Kidney (tissue), 14 donors: ENCODE data around the gene GATC. TPM values are rescaled to one million over a fixed set of nuclear protein-coding genes. Genes with fewer than 3 reads are reported as not detected.

Experiments
- DNase-seq, 5 donors: peaks; one replicate each; pipeline ENCODE4 v3.0.0-alpha.2; 2013 to 2020
- FAIRE-seq: peaks from 2 replicates; lab custom pipeline; 2012; peaks lifted over from hg19 to GRCh38; lab: Jason Lieb, UNC
- H3K27ac ChIP-seq, 2 donors: one replicate each; pipeline ENCODE4 v1.7.0; 2013; ENCODE audit warnings: low read depth in 2 of 2, low read length in 2 of 2, inconsistent platforms in 1 of 2
- H3K27me3 ChIP-seq: one replicate; pipeline ENCODE4 v1.7.1; 2013; ENCODE audit warnings: low read length, inconsistent platforms; ENCODE audit not compliant: control insufficient read depth, insufficient read depth
- H3K36me3 ChIP-seq, 3 donors: one replicate each; pipeline versions ENCODE4 v1.7.0 to v1.7.1; 2013; ENCODE audit warnings: low read length in 3 of 3, control low read depth in 1 of 3, inconsistent platforms in 1 of 3; ENCODE audit not compliant: insufficient read depth in 3 of 3, control insufficient read depth in 2 of 3
- H3K4me1 ChIP-seq, 3 donors: one replicate each; pipeline versions ENCODE4 v1.7.0 to v1.7.1; 2013; ENCODE audit warnings: low read length in 3 of 3, inconsistent platforms in 1 of 3, low read depth in 1 of 3; ENCODE audit not compliant: control insufficient read depth in 2 of 3, insufficient read depth in 2 of 3
- H3K4me3 ChIP-seq, 3 donors: one replicate each; pipeline versions ENCODE4 v1.7.0 to v1.8.1; 2013; ENCODE audit warnings: low read length in 3 of 3, control low read depth in 1 of 3, inconsistent platforms in 1 of 3
- H3K9ac ChIP-seq, 3 donors: one replicate each; pipeline versions ENCODE4 v1.7.0 to v1.7.1; 2013; ENCODE audit warnings: low read length in 3 of 3, control low read depth in 1 of 3, inconsistent platforms in 1 of 3
- H3K9me3 ChIP-seq, 3 donors: one replicate each; pipeline versions ENCODE4 v1.7.0 to v1.7.1; 2013; ENCODE audit warnings: low read length in 3 of 3, control low read depth in 1 of 3, inconsistent platforms in 1 of 3; ENCODE audit not compliant: control insufficient read depth in 2 of 3, insufficient read depth in 1 of 3
- intact Hi-C: fragments of 100-400 bp; cut with DNase I; formaldehyde crosslinking; loops from one replicate; pipeline ENCODE4 v1.11.1; 2022
- polyA plus RNA-seq: library from polyadenylated mRNA; stranded (reverse); fragments of 350-450 nt; fragmentation: Illumina TruSeq; extraction: RNeasy Lipid Tissue Mini Kit (QIAGEN cat#74804); gene quantifications from one replicate; pipeline ENCODE4 v1.2.3, GENCODE V29; 2014; ENCODE audit warnings: low read depth, low replicate concordance; ENCODE audit not compliant: insufficient read depth
- total RNA-seq: library from RNA; stranded (reverse); fragmentation: NEBNext Ultra II Directional; extraction: Animal tissue kit (Norgen Biotek cat#: 25700); gene quantifications from one replicate; pipeline ENCODE4 v1.2.1, GENCODE V29; 2021
- TF ChIP-seq, protein P1 (sequence below): IDR thresholded peaks from 3 replicates; pipeline ENCODE4 v1.5.1; 2012; ENCODE audit warnings: mild to moderate bottlenecking, moderate library complexity, borderline replicate concordance; ENCODE audit not compliant: insufficient read depth; ENCODE audit errors: extremely low read depth
- donor health status: control.
- donor health status: control.
- donor health status: control.
- donor health status: control.
- donor health status: control.
- donor health status: DM: yes; HTN: yes; CAD: no.
- donor health status: Normal renal cell carcinoma (clear cell type).

The GATC gene
- total and polyA plus RNA-seq, 2 donors from 2014 or later = 13.7 to 39.4 TPM

DNA sequence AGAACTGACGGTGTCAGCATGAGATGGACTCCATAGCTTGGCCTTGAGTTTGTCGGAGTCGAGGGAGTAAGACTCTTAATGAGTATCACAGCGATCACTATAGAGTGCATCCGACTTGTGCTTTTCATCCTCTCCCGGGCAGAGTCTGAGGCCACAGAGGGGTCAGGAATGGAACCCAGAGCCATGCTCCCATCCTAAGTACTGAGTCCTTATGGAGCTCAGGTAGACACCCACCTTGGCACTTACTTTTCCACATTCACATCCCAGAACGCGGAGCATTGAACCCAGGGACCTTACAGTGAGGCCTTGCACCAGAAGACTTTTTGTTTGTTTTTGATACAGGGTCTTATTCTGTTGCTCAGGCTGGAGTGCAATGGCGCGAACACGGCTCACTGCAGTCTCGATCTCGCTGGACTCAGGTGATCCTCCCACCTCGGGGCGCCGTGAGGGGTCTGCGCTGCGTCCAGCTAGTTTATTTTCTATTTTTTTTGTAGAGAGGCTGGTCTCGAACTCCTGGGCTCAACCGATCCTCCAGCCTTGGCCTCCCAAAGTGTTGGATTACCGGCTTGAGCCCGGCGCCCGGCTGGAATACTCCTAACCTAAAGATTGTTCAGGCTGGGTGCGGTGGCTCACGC lies 24.0 kb downstream of the GATC start:
- FAIRE-seq = no peak
- Histone ChIP-seq H3K9me3 (no peaks in the 10 kb centered on the region), H3K9ac (peak overlapping the region; percentile 26 to 77 (median 70)), H3K27me3 (no peaks in the 10 kb centered on the region), H3K27ac (peak overlapping the region in 1 of 2 donors; percentile 6), H3K4me1 (peaks cover 0 to 5% (median 0%) of the 10 kb centered on the region in 3 donors), H3K4me3 (peak overlapping the region; percentile 50 to 69 (median 54)), H3K36me3 (peaks cover 0 to 4% (median 4%) of the 10 kb centered on the region in 3 donors)
- DNase-seq = peak in 3 of 5 donors; percentile 42 to 59 (median 43)
- intact Hi-C loops = no loop called here
- TF ChIP-seq, protein P1, sequence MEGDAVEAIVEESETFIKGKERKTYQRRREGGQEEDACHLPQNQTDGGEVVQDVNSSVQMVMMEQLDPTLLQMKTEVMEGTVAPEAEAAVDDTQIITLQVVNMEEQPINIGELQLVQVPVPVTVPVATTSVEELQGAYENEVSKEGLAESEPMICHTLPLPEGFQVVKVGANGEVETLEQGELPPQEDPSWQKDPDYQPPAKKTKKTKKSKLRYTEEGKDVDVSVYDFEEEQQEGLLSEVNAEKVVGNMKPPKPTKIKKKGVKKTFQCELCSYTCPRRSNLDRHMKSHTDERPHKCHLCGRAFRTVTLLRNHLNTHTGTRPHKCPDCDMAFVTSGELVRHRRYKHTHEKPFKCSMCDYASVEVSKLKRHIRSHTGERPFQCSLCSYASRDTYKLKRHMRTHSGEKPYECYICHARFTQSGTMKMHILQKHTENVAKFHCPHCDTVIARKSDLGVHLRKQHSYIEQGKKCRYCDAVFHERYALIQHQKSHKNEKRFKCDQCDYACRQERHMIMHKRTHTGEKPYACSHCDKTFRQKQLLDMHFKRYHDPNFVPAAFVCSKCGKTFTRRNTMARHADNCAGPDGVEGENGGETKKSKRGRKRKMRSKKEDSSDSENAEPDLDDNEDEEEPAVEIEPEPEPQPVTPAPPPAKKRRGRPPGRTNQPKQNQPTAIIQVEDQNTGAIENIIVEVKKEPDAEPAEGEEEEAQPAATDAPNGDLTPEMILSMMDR = no peak

DNA sequence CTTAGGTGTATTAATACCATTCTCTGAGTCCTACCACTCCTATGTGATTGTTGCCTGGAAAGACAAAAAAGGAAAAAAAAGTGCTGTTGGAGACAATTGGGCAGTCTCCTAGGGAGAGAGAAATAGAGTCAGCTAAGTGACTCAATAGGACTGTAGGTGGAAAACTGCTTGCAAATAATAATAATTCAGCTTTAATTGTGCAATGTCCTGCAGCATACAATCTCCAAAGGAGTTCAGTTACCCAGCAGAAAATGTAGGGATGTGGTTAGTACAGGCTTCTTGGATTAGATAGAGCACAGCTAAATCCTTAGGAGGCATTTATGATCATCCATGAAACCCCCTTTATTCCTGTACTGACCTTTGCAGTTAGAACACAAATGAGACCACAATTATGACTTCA lies 26.3 kb downstream of the GATC start:
- Histone ChIP-seq H3K4me1 (peaks cover 0 to 5% (median 0%) of the 10 kb centered on the region in 3 donors), H3K27me3 (no peaks in the 10 kb centered on the region), H3K9me3 (no peaks in the 10 kb centered on the region), H3K9ac (no peak overlapping the region), H3K4me3 (no peak overlapping the region), H3K36me3 (no peaks in the 10 kb centered on the region), H3K27ac (no peak overlapping the region)
- DNase-seq (no peak), FAIRE-seq (no peak)
- intact Hi-C loops = no loop called here
- TF ChIP-seq, protein P1 = no peak

DNA sequence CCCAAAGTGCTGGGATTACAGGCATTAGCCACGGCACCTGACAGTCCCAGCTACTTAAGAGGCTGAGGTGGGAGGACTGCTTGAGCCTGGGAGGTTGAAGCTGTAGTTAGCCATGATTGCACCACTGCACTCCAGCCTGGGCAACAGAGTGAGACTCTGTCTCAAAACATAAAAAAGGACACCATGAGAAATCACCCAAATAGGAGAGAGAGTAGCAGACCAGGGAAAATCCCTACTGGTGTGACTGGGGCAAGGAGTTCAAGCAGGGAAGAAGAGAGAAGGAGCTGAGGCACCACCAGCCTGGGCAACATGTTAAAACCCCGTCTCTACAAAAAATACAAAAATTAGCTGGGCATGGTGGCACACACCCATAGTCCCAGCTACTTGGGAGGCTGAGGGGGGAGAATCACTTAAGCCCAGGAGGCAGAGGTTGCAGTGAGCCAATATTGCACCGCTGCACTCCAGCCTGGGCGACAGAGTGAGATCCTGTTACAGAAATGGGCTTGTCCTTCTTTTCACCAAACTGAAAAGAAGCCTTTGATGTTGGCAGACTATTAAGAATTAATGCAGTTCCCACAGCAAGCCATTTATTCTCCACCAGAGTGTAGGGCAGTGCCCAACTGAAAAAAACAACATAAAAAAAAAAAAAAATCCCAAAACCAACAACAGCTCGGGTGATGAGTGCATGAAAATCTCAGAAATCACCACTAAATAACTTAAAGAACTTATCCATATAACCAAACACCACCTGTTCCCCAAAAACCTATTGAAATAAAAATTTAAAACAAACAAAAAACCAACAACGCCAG lies 27.8 kb downstream of the GATC start:
- intact Hi-C loops = no loop called here
- H3K36me3 ChIP-seq = no peaks in the 10 kb centered on the region
- no peaks in the 10 kb centered on the region for H3K27me3 ChIP-seq
- no peaks in the 10 kb centered on the region for H3K9me3 ChIP-seq
- TF ChIP-seq, protein P1 = no peak
- H3K4me1 ChIP-seq = no peaks in the 10 kb centered on the region
- H3K4me3 ChIP-seq = no peak overlapping the region
- H3K27ac ChIP-seq = no peak overlapping the region
- no peak overlapping the region for H3K9ac ChIP-seq
- FAIRE-seq = no peak
- DNase-seq = no peak
